CD4-positive, alpha-beta T cell treated with Interleukin-17A for 1 hour (primary cell): ENCODE measurements around the gene STAG3.
"Not testable (repeated sequence)": the region's sequence is repeated elsewhere in the genome, so short reads cannot be mapped to it uniquely, and the experiment has no call there.

Experiments
- DNase-seq: peaks from one replicate; pipeline ENCODE4 v3.0.0-alpha.2; 2020

The STAG3 gene

DNA sequence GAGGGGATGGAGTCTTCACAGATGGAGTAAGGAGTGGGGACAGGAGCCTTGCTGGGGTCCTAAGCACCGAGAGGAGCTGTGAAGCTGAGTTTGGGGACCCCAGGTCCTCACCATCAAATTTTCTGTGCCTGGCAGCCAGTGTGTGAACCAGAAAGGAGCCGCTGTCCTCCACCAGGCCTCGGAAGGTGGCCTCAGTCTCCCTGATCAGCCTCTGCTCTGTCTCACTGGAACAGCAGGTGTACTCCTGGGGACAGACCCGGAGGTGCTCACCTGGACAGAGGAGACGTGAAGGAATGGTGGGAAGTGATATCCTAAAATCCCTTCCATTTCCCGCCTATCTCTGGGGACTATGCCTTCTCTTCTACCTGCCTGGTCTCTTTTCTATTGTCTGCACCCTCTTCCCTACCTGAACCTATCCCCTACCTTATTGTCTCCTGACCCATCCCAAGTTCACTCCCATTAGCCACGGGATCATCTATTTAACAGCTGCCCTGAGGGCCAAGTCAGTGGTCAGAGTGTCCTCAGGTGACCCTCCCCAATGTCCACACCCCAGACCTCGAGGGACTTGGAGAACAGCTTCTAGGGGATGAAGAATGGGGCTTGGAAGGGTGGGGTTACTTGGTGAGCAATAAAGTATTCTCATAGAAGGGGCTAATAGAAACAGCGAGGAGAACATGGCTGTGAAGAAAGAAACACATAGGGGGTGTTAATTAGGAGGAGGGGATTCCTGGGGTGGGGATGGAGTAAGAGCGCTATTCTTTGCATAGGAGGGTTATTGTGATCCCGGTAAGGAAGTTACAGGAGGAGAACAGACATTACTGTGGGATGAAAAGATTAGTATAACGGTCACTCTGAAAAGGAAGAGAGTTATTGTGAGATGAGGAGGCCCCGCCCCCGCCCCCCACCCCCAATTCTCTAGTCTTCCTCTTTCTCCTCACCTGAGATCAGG lies 1.3 kb upstream of the STAG3 start:
- DNase-seq: no peak

DNA sequence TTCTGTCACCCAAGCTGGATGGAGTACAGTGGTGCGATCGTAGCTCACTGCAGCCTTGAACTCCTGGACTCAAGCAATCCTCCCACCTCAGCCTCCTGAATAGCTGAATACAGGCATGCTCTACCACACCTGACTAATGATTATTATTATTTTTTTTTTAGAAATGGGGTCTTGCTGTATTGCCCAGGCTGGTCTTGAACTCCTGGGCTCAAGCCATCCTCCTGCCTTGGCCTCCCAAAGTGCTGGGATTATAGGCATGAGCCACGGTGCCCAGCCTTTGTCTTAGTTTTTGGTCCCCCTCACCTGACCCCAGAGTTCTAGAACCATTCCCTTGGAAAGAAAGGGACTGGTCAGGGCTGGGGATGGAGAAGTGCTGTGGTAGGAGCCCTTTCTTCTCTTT lies 2.4 kb downstream of the STAG3 start:
- not testable (repeated sequence) for DNase-seq

DNA sequence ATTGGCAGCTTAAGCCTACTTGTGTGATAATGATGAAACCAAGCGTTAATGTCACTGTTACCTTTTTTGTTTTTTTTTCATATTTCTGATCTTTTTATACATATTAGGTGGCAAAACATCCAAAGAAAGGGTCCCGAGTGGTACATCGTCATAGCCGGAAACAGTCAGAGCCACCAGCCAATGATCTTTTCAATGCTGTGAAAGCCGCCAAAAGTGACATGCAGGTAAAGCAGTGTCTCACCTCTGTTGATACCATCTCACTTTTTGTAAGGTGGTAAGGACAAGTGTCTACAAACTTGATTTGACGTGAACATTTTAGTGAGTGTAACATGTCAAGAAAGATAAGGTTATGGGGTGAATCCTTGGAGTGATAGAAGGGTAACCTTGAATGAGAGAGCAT lies 4.9 kb downstream of the STAG3 start:
- peak; percentile 57 for DNase-seq

GRCh38 chr7:100183090-100183489 lies 5.4 kb downstream of the STAG3 start:
- not testable (repeated sequence) for DNase-seq

- no peak for DNase-seq
Observed at GRCh38 chr7:100185726-100186125, 8.0 kb downstream of the STAG3 start.

GRCh38 chr7:100189061-100189460 lies 11.3 kb downstream of the STAG3 start:
- DNase-seq: no peak

DNA sequence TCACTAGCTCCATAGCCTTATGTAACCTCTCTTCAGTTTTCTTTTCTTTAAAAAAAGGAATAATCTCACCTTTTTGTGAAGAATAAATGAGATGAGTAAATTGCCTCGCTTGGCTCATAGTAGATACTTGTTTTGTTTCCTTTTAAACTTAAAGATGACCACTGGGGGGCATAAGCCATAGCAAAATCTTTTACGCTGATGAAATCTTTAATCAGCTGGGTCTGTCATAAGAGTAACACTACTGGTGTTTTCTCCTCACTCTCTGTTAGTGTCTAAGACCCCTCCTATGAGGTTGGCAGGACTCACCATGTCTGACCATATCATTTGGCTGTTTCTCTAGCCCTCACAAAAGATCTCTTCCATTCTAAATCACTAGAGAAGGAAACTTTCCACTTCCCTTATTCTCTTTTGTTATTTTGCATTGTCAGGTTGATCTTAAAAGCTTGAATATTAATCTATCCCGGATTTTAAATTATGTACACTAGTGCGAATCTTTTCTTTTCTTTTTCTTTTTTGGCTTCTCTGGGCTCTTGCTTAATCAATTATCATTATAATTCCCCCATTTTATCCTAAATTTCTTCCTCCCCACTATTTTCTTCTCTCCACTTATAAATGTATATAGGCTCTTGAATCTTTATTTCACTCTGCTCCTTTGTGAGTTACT lies 12.5 kb downstream of the STAG3 start:
- DNase-seq: peak; percentile 76

DNA sequence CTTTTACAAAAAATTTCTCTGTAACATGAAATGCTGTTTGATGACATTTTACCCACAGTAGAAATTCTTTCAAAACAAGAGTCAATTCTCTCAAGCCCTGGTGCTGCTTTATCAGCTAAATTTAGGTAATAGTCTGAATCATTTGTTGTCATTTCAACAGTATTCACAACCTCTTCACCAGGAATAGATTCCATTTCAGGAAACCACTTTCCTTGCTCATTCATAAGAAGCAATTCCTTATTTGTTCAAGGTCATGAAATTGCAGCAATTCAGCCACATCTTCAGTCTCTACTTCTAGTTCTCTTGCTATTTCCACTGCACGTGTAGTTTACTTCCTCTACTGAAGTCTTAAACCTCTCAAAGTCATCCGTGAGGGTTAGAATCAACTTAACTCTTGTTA lies 14.1 kb downstream of the STAG3 start:
- DNase-seq: no peak

- DNase-seq: not testable (repeated sequence)
Observed at GRCh38 chr7:100192281-100192862, 14.7 kb downstream of the STAG3 start.

- no peak for DNase-seq
Observed at GRCh38 chr7:100192969-100193368, 15.3 kb downstream of the STAG3 start.

DNA sequence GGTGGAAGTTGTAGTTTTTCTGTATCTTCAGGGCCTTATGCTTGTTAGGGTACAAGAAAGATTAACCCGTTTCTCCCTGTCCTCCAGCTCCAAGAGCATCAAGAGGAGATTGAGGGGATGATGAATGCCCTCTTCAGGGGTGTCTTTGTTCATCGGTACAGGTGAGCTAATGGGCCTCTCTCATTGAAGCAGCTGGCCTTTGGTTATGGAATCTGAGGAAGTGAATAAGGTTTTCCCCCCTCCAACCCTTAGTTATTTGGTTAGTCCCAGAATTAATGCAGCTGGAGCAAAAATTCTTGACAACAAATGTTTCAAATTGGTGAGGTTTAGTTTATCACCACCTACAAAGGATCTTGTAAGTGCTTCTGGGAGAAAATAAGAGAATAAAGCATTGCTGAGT lies 17.5 kb downstream of the STAG3 start:
- DNase-seq: no peak

DNA sequence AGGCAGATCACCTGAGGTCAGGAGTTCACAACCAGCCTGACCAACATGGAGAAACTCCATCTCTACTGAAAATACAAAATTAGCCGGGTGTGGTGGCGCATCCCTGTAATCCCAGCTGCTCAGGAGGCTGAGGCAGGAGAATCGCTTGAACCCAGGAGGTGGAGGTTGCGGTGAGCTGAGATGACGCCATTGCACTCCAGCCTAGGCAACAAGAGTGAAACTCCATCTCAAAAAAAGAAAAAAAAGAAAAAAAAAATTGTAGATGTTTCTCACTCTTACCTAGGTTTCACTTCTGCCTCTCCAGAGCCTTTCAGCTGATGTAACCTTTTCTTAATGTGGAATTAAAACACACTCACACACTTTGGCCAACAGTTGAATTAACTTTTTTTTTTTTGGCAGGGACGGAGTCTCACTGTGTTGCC lies 18.2 kb downstream of the STAG3 start:
- DNase-seq: not testable (repeated sequence)

GRCh38 chr7:100198266-100198665 lies 20.5 kb downstream of the STAG3 start:
- no peak for DNase-seq

DNA sequence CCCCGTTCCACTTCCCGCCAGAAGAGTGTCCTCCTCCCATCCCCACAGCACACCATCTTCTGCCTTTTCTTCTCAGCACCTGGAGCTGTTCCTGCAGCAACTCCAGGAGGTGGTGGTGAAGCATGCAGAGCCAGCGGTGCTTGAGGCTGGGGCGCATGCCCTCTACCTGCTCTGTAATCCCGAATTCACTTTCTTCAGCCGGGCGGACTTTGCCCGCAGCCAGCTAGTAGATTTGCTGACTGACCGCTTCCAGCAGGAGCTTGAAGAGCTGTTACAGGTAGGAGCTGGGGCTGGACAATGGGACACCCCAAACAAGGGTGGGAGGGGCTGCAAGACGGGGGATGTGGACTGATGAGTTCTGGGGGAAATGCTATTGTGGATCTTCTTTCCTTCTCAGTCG lies 23.0 kb downstream of the STAG3 start:
- DNase-seq: no peak

DNA sequence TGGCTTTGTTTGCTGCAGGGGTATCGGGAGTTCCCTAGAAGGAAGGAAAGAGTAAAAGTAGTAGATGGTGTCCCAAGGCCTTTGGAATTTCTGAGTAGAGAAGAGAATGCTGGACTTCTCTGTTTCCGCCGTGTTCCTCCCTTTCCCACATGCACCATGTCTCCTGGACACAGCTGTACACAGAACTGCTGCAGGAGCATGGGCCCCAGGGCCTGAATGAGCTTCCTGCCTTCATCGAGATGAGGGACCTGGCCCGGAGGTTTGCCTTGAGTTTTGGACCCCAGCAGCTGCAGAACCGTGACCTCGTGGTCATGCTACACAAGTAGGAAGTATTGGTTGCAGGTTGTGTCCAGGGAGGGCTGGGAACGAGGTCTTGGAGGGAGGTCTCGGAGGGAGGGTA lies 26.7 kb downstream of the STAG3 start:
- no peak for DNase-seq

GRCh38 chr7:100208911-100209408 lies 31.2 kb downstream of the STAG3 start:
- DNase-seq: peak; percentile 46

DNA sequence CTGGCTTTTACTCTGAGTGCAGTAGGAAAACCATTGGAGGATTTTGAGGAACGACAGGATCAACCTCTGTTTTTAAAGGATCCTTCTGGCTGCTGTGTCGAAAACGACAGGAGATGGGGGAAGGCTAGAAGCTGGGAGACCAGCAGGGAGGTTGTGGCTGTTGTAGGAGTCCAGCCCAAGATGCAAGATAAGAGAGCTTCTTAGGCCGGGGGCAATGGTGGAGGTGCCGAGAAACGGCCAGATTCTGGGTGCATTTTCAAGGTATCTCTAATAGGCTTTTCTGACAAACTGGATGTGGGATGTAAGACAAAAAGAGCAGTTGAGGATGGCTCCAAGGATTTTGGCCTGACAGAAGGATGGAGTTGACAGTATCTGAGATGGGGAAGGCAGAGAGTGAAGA lies 31.8 kb downstream of the STAG3 start:
- DNase-seq: no peak

GRCh38 chr7:100210805-100211204 lies 33.1 kb downstream of the STAG3 start:
- no peak for DNase-seq

- DNase-seq: peak; percentile 73
Observed at GRCh38 chr7:100211342-100211780, 33.6 kb downstream of the STAG3 start.

- DNase-seq: no peak
Observed at GRCh38 chr7:100212631-100213286, 35.0 kb downstream of the STAG3 start.

DNA sequence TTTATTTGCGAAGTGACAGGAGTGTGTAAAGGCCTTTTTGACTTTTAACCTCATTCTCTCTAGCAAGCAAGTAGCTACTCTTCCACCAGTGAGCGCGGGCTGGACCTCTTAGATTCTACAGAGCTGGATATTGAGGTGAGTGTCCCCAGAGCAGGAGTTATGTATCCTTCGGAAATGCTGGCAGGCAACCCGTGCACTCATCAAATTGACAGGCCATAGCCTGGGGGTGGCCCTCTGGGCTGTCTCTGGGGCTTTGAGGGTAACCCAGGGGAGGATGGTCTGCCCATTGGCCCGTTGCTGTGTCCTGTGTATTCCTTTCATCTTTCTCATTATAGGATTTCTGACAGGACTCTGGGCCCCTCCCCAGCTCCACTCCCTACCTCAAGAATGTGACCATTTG lies 36.0 kb downstream of the STAG3 start:
- no peak for DNase-seq

GRCh38 chr7:100214356-100214755 lies 36.6 kb downstream of the STAG3 start:
- DNase-seq: not testable (repeated sequence)

DNA sequence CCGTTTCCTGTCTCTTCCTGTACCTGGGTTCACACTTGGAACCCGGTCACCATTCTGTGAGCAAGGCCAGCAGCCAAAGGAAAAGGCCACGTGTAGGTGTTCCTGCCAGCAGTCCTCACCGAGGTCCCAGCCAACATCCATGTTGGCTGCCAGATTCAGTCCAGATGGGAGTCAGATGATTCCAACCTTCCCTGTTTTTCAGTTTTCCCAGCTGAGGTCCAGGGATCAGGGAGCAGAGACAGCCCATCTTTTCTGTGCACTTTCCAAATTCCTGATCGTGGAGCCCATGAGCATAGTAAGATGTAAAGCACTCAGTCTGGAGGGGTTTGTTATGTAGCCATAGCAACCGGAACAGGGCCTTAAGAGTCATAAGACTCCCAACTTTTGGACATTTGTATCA lies 38.2 kb downstream of the STAG3 start:
- DNase-seq: no peak
